ENCODE data around the gene PAPSS2. TPM values are rescaled to one million over a fixed set of nuclear protein-coding genes. Genes with fewer than 3 reads are reported as not detected.

The PAPSS2 gene
- total RNA-seq, 1 donor from 2014 or later: 140 TPM

GRCh38 chr10:87669752-87670151, 10.1 kb downstream of the PAPSS2 start:
- no peak for DNase-seq (ENCODE audit: low read depth in 2 of 2)

- DNase-seq (ENCODE audit: low read depth in 2 of 2): no peak
These were observed 10.9 kb downstream of the PAPSS2 start for GRCh38 chr10:87670586-87670985.

- DNase-seq (ENCODE audit: low read depth in 2 of 2): no peak
These were observed 11.6 kb downstream of the PAPSS2 start for GRCh38 chr10:87671139-87671815.

GRCh38 chr10:87672551-87672950, 12.9 kb downstream of the PAPSS2 start:
- DNase-seq (ENCODE audit: low read depth in 2 of 2): no peak

GRCh38 chr10:87674943-87675342, 15.3 kb downstream of the PAPSS2 start:
- no peak for DNase-seq (ENCODE audit: low read depth in 2 of 2)

- DNase-seq (ENCODE audit: low read depth in 2 of 2): peak in 1 of 2 donors; percentile 88
These were observed 16.0 kb downstream of the PAPSS2 start for GRCh38 chr10:87675396-87676376.

- DNase-seq (ENCODE audit: low read depth in 2 of 2): no peak
These were observed 17.9 kb downstream of the PAPSS2 start for GRCh38 chr10:87677595-87677994.

- no peak for DNase-seq (ENCODE audit: low read depth in 2 of 2)
These were observed 18.6 kb downstream of the PAPSS2 start for GRCh38 chr10:87678302-87678701.

GRCh38 chr10:87683356-87683755, 23.7 kb downstream of the PAPSS2 start:
- no peak for DNase-seq (ENCODE audit: low read depth in 2 of 2)

- DNase-seq (ENCODE audit: low read depth in 2 of 2): no peak
These were observed 24.4 kb downstream of the PAPSS2 start for GRCh38 chr10:87684001-87684638.

- peak in 1 of 2 donors; percentile 38 for DNase-seq (ENCODE audit: low read depth in 2 of 2)
These were observed 26.3 kb downstream of the PAPSS2 start for GRCh38 chr10:87685832-87686574.

- DNase-seq (ENCODE audit: low read depth in 2 of 2): peak in 1 of 2 donors; percentile 26
These were observed 31.9 kb downstream of the PAPSS2 start for GRCh38 chr10:87691506-87692070.

- DNase-seq (ENCODE audit: low read depth in 2 of 2): no peak
These were observed 33.3 kb downstream of the PAPSS2 start for GRCh38 chr10:87692956-87693484.

GRCh38 chr10:87694011-87694794, 34.5 kb downstream of the PAPSS2 start:
- DNase-seq (ENCODE audit: low read depth in 2 of 2): no peak

GRCh38 chr10:87695074-87695473, 35.4 kb downstream of the PAPSS2 start:
- no peak for DNase-seq (ENCODE audit: low read depth in 2 of 2)

- DNase-seq (ENCODE audit: low read depth in 2 of 2): no peak
These were observed 37.5 kb downstream of the PAPSS2 start for GRCh38 chr10:87696922-87697745.

GRCh38 chr10:87700031-87700796, 40.5 kb downstream of the PAPSS2 start:
- no peak for DNase-seq (ENCODE audit: low read depth in 2 of 2)

GRCh38 chr10:87702260-87702972, 42.7 kb downstream of the PAPSS2 start:
- no peak for DNase-seq (ENCODE audit: low read depth in 2 of 2)

All from lung microvascular endothelial cell (primary cell).